T-cell (primary cell): ENCODE measurements around the gene PRR5. TPM values are rescaled to one million over a fixed set of nuclear protein-coding genes. Genes with fewer than 3 reads are reported as not detected.

ENCODE experiments used
- ATAC-seq, 4 experiments: fragments of 200-7000 bp in 3 of 4; fragments of 150-1000 bp in 1 of 4; cut with Tn5 transposase; replicated peaks in 1 of 4; 1 replicate in 3 of 4; 2 replicates in 1 of 4; pipeline ENCODE4 v1.10.0; 2021; ENCODE audit warnings: moderate library complexity in 3 of 4, mild to moderate bottlenecking in 2 of 4, moderate number of reproducible peaks in 1 of 4
- CTCF ChIA-PET, 2 donors: fragments of 300-600 bp; sonication (Branson Sonifier 250); formaldehyde crosslinking; loops; one replicate each; lab custom pipeline; 2022; ENCODE audit warnings: antibody characterized with exemption in 2 of 2; lab: Charles Lee
- POLR2A ChIA-PET, 2 donors: fragments of 300-600 bp; sonication (Branson Sonifier 250); formaldehyde crosslinking; loops; one replicate each; lab custom pipeline; 2022; ENCODE audit warnings: antibody characterized with exemption in 2 of 2; lab: Charles Lee
- DNase-seq, 35 experiments: peaks; one replicate each; pipeline versions ENCODE4 v3.0.0 to v3.0.0-alpha.2; 2013 to 2023
- H3K27ac ChIP-seq: one replicate; pipeline ENCODE4 v1.5.1; 2013; ENCODE audit warnings: low read length
- H3K27me3 ChIP-seq, 2 experiments: replicated peaks in 1 of 2; 1 replicate in 1 of 2; 2 replicates in 1 of 2; pipeline versions ENCODE4 v1.6.1 to v1.7.0; 2013; ENCODE audit warnings: low read length in 1 of 2, mixed read lengths in 1 of 2; ENCODE audit not compliant: control insufficient read depth in 2 of 2, insufficient read depth in 2 of 2; ENCODE audit errors: extremely low read depth in 1 of 2
- H3K36me3 ChIP-seq, 2 donors: 1 replicate in 1 of 2; 2 replicates in 1 of 2; pipeline versions ENCODE4 v1.6.1 to v1.7.0; 2013; ENCODE audit warnings: low read length in 1 of 2; ENCODE audit not compliant: control insufficient read depth in 2 of 2, insufficient read depth in 1 of 2; ENCODE audit errors: extremely low read depth in 1 of 2
- H3K4me1 ChIP-seq, 2 experiments: 1 replicate in 1 of 2; 2 replicates in 1 of 2; pipeline versions ENCODE4 v1.6.1 to v1.7.0; 2013; ENCODE audit warnings: low read length in 2 of 2, mixed read lengths in 1 of 2; ENCODE audit not compliant: insufficient read depth in 2 of 2, control insufficient read depth in 1 of 2; ENCODE audit errors: extremely low read depth in 1 of 2
- H3K4me3 ChIP-seq, 2 donors: 1 replicate in 1 of 2; 2 replicates in 1 of 2; pipeline versions ENCODE4 v1.5.1 to v1.7.0; 2013; ENCODE audit warnings: mild to moderate bottlenecking in 2 of 2, low read length in 1 of 2, moderate library complexity in 1 of 2; ENCODE audit not compliant: control insufficient read depth in 1 of 2; ENCODE audit errors: extremely low read depth in 1 of 2
- H3K9me3 ChIP-seq: 2 replicates; pipeline ENCODE4 v1.7.0; 2013
- H3K27ac Mint-ChIP-seq, 2 donors: one replicate each; pipeline ENCODE4 v1.8.0; 2020 to 2021; ENCODE audit warnings: mild to moderate bottlenecking in 2 of 2, mixed read lengths in 2 of 2
- H3K27me3 Mint-ChIP-seq, 2 donors: one replicate each; pipeline ENCODE4 v1.8.0; 2021 to 2022; ENCODE audit warnings: mixed read lengths in 2 of 2
- H3K36me3 Mint-ChIP-seq: one replicate; pipeline ENCODE4 v1.8.0; 2021; ENCODE audit warnings: mixed read lengths
- H3K4me1 Mint-ChIP-seq, 3 donors: one replicate each; pipeline ENCODE4 v1.8.0; 2020 to 2022; ENCODE audit warnings: mixed read lengths in 3 of 3, mild to moderate bottlenecking in 1 of 3
- H3K4me3 Mint-ChIP-seq, 3 donors: one replicate each; pipeline ENCODE4 v1.8.0; 2020 to 2022; ENCODE audit warnings: mild to moderate bottlenecking in 3 of 3, mixed read lengths in 3 of 3, moderate library complexity in 3 of 3
- H3K9me3 Mint-ChIP-seq, 3 donors: one replicate each; pipeline ENCODE4 v1.8.0; 2020 to 2022; ENCODE audit warnings: mixed read lengths in 3 of 3
- WGBS: methylation state at CpG from one replicate; pipeline ENCODE4 v1.1.5; 2013; ENCODE audit warnings: missing lambda C conversion rate; ENCODE audit not compliant: insufficient coverage; 5-methylcytosine and 5-hydroxymethylcytosine counted together
- total RNA-seq, 35 experiments: library from RNA in 6 of 35; stranded (reverse) in 6 of 35; fragments of 120-200 nt in 1 of 35; gene quantifications; one replicate each; pipeline versions ENCODE4 v1.2.1 to v1.2.4 and lab custom pipeline; 2013 to 2026

Gene PRR5
- total RNA-seq, 5 donors from 2014 or later (not counting 1 experiment from before 2014, with no cell fraction given), result 37.0 to 64.0 (median 58.7) TPM

GRCh38 chr22:44685384-44686056, 16.5 kb upstream of the PRR5 start:
- H3K4me1 Mint-ChIP-seq, result peaks cover 30 to 54% (median 43%) of the 10 kb centered on the region in 3 donors
- no peaks in the 10 kb centered on the region for H3K27me3 Mint-ChIP-seq
- ATAC-seq, result peak; percentile 88 to 92 (median 90)
- no peaks in the 10 kb centered on the region for H3K9me3 ChIP-seq
- H3K36me3 Mint-ChIP-seq, result peaks cover 2% of the 10 kb centered on the region
- ChIA-PET CTCF (interaction anchor here (0.5 to 2.4 kb wide), 14 partner anchors 14 to 762 kb away, joined by 3 to 12 read pairs (median 4); partner anchors contain the start of gene PNPLA3 (in 1 of the 2)), POLR2A (no interaction called here)
- DNase-seq, result peak; percentile 44 to 89 (median 72)
- 39% methylated on average over 10 of the region's 11 CpGs for whole genome bisulfite sequencing
- H3K27ac Mint-ChIP-seq, result peak overlapping the region; percentile 84 to 88
- peak overlapping the region; percentile 43 for H3K27ac ChIP-seq
- peak overlapping the region; percentile 31 to 69 (median 41) for H3K4me3 Mint-ChIP-seq
- H3K4me1 ChIP-seq, result peaks cover 6 to 58% of the 10 kb centered on the region in 2 experiments
- no peaks in the 10 kb centered on the region for H3K9me3 Mint-ChIP-seq
- no peak overlapping the region for H3K4me3 ChIP-seq
- no peaks in the 10 kb centered on the region for H3K36me3 ChIP-seq
- no peaks in the 10 kb centered on the region for H3K27me3 ChIP-seq

GRCh38 chr22:44686873-44687600, 15.0 kb upstream of the PRR5 start:
- WGBS, result 100% methylated on average over 1 of the region's 10 CpGs
- Mint-ChIP-seq H3K4me3 (no peak overlapping the region), H3K9me3 (no peaks in the 10 kb centered on the region), H3K27me3 (no peaks in the 10 kb centered on the region), H3K36me3 (peaks cover 2% of the 10 kb centered on the region), H3K27ac (peak overlapping the region in 1 of 2 donors; percentile 23), H3K4me1 (peaks cover 20 to 39% (median 32%) of the 10 kb centered on the region in 3 donors)
- Histone ChIP-seq H3K27ac (no peak overlapping the region), H3K36me3 (no peaks in the 10 kb centered on the region), H3K27me3 (no peaks in the 10 kb centered on the region), H3K4me3 (no peak overlapping the region), H3K9me3 (no peaks in the 10 kb centered on the region), H3K4me1 (peaks cover 3 to 43% of the 10 kb centered on the region in 2 experiments)
- POLR2A ChIA-PET, result no interaction called here
- DNase-seq (no peak), ATAC-seq (no peak)
- CTCF ChIA-PET, result interaction anchor here in 1 of 2 donors (0.6 kb wide), 1 partner anchor 9 kb away, joined by 3 read pairs; no protein-coding TSS in a partner anchor

- POLR2A ChIA-PET, result no interaction called here
- WGBS, result 81% methylated on average over 10 of the region's 10 CpGs
These were observed 12.8 kb upstream of the PRR5 start for GRCh38 chr22:44689173-44689572.

GRCh38 chr22:44689915-44690524, 12.0 kb upstream of the PRR5 start:
- ChIA-PET POLR2A (no interaction called here), CTCF (interaction anchor here in 1 of 2 donors (1.0 kb wide), 1 partner anchor 45 kb away, joined by 3 read pairs; no protein-coding TSS in a partner anchor)
- Histone ChIP-seq H3K36me3 (no peaks in the 10 kb centered on the region), H3K9me3 (no peaks in the 10 kb centered on the region), H3K4me3 (no peak overlapping the region), H3K4me1 (peaks cover 3 to 13% of the 10 kb centered on the region in 2 experiments), H3K27me3 (no peaks in the 10 kb centered on the region), H3K27ac (no peak overlapping the region)
- ATAC-seq (no peak), DNase-seq (no peak)
- Mint-ChIP-seq H3K4me3 (no peak overlapping the region), H3K4me1 (peaks cover 13 to 16% (median 14%) of the 10 kb centered on the region in 3 donors), H3K27ac (no peak overlapping the region), H3K36me3 (peaks cover 2% of the 10 kb centered on the region), H3K27me3 (no peaks in the 10 kb centered on the region), H3K9me3 (no peaks in the 10 kb centered on the region)
- 90% methylated on average over 8 of the region's 9 CpGs for WGBS

More at GRCh38 chr22:44689173-44689572, 12.8 kb upstream of the PRR5 start:
- Mint-ChIP-seq H3K36me3 (peaks cover 2% of the 10 kb centered on the region), H3K27ac (no peak overlapping the region), H3K9me3 (no peaks in the 10 kb centered on the region), H3K4me1 (peaks cover 20 to 24% (median 21%) of the 10 kb centered on the region in 3 donors), H3K4me3 (no peak overlapping the region), H3K27me3 (no peaks in the 10 kb centered on the region)
- Histone ChIP-seq H3K4me3 (no peak overlapping the region), H3K27me3 (no peaks in the 10 kb centered on the region), H3K36me3 (no peaks in the 10 kb centered on the region), H3K4me1 (peaks cover 3 to 22% of the 10 kb centered on the region in 2 experiments), H3K27ac (no peak overlapping the region), H3K9me3 (no peaks in the 10 kb centered on the region)
- no peak for DNase-seq
- ATAC-seq, result no peak
- CTCF ChIA-PET, result no interaction called here

- Mint-ChIP-seq H3K27ac (no peak overlapping the region), H3K9me3 (no peaks in the 10 kb centered on the region), H3K36me3 (peaks cover under 1% of the 10 kb centered on the region), H3K27me3 (no peaks in the 10 kb centered on the region), H3K4me3 (no peak overlapping the region), H3K4me1 (peaks cover under 1 to 2% (median 2%) of the 10 kb centered on the region in 3 donors)
- ChIA-PET POLR2A (no interaction called here), CTCF (no interaction called here)
- WGBS, result 88% methylated on average over 13 of the region's 24 CpGs
- Histone ChIP-seq H3K4me1 (peaks cover 0 to 2% of the 10 kb centered on the region in 2 experiments), H3K36me3 (no peaks in the 10 kb centered on the region), H3K27ac (no peak overlapping the region), H3K27me3 (no peaks in the 10 kb centered on the region), H3K9me3 (no peaks in the 10 kb centered on the region), H3K4me3 (no peak overlapping the region)
- no peak for ATAC-seq
- DNase-seq, result no peak
These were observed 10.0 kb upstream of the PRR5 start for GRCh38 chr22:44691796-44692661.
